ENCODE measurements around the gene PDE11A.
"Not testable (repeated sequence)": the region's sequence is repeated elsewhere in the genome, so short reads cannot be mapped to it uniquely, and the experiment has no call there.

Gene PDE11A

DNA sequence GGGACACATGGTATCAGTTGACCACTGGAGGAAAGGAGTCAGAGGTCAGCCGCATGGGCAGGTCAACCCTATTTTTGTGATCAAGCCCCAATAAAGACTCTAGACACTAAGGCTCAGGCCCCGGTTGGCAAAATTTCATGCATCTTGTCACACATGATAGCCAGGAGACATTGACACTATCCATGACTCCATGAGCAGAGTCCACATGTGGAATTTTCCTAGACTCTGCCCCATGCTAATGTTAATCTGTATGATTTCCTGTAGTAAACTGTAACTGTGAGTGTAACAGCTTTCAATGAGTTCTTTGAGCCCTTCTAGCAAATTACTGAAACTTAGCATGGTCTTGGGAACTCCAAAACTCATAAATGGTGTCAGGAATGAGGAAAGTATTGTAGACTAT, 192.3 kb downstream of the PDE11A start:
- DNase-seq, result no peak

DNA sequence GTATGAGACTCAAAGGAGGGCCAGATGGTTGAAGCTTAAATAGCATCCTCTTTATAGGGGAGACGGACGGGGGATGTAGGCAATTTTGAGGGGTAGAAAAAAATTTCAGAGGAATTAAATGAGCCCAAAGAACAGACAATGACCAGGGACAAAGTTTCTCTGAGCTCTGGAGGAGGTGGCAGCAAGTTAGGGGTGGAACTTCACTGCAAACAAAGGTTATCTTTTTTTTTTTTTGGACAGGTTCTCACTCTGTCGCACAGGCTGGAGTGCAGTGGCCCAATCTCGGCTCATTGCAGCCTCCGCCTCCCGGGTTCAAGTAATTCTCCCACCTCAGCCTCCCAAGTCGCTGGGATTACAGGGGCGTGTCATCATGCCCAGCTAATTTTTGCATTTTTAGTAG, 195.6 kb downstream of the PDE11A start:
- no peak for DNase-seq

DNA sequence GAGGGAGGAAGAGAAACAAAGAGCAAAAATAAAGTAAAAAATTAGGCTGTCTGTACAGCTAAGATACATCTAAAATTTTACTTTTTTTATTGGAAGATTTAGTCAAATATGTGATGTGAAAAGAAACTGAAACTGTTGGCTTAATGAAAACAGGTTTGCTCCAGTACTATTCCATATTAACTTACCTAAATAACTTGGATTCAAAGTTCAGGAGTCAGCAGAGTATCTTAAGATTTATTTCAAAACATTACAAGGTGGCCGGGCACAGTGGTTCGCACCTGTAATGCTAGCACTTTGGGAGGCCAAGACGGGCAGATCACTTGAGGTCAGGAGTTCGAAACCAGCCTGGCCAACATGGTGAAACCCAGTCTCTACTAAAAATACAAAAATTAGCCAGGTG, 197.9 kb downstream of the PDE11A start:
- no peak for DNase-seq

DNA sequence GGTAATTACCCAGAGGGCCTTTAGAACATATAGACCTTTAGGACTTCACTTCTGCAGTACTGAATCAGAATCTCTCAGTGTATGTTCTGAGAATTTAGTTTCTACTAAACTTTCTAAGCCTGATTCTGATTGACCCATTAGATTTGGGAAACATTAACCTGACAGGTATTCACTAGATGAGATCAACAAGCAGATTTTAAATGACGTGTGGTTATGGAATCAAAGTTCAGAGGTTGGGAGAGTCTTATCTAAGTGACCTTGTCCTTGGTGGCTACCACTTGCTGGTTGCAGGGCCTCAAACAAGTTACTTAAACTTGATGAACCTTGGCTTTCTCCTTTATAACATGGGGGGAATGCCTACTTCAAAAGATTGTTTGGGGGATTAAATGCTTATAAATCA, 198.7 kb downstream of the PDE11A start:
- no peak for DNase-seq

DNA sequence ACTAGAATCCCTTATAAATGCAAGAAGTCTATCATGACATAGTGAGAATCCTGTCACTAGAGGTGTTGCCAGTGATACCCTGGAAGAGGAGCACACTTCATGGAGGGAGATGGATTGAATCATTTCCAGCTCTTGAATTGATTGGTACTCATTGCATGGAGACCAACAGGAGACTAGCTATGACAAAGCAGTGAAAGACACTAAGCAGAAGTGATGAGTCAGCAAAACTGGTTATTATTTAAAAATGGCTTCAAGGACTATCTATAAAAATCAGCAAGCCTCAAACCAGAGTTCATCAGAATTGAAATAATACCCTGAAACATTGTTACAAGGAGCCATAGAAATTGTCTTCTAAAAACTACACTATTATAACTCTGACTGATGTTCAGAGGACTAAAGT, 200.3 kb downstream of the PDE11A start:
- DNase-seq, result no peak

DNA sequence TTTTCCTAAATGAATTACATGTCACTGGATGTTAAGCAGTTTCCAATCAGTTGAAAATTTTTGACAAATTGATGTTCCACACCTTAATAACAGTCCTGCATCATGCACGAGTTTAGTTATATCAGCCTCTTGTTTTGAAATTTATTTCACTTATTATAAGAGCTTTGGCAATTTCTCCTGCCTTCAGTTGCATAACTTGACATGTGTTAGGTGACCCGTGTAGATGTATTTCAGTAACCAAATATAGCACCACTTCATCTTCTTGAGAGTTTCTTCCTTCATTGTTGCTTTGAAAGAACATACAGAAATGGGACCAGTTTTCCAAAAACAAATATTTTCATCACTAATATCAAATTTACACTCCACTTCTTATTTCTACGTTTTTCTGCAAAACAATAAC, 202.7 kb downstream of the PDE11A start:
- DNase-seq, result no peak

DNA sequence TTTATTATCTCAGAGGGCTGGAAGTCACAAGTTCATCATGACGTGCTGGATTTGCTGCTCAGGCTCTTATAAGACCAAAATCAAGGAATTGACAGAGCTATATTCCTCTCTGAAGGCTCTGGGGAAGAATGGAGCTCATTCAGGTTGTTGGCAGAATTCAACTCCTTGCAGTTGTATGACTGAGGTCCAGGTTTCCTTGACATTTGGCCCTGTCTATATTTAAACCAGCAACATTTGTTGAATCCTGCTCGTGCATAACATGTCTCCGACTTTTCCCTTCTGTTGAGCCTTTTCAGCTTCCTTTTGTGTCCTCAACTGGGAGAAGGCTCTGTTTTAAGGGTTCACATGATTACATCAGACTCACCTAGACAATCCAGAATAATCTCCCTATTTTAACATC, 203.4 kb downstream of the PDE11A start:
- DNase-seq, result no peak

DNA sequence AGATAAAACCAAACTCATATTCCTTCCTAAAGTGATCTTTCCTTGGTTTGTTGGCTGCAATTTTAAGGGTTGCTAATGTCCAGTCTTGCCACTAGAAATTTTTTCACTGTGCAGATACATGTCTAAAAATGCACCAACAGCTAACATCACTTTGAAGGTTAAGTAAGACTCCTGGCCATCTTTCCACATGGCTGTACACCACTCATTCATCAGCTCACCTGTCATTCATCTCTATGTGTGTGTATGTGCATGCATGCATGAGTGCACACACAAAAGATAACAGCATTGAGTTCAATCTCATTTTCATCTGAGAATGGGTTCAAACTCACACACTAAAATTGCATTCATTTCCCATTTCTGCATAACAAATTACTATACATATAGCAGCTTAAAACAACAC, 203.8 kb downstream of the PDE11A start:
- no peak for DNase-seq

DNA sequence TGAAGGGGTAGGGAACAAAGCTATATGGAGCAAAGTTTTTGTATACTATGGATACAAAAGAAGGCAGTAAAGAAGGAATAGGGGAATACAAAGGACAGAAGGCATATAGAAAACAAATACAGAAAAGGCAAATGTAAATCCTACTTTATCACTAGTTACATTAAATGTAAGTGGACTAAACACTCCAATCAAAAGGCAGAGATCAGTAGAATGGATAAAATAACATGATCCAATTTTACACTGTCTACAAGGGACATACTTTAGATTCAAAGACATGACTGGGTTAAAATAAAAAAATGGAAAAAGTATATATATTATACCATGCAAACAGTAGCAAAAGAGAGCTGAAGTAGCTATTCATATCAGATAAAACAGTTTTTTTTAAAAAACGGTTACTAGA, 215.0 kb downstream of the PDE11A start:
- no peak for DNase-seq

DNA sequence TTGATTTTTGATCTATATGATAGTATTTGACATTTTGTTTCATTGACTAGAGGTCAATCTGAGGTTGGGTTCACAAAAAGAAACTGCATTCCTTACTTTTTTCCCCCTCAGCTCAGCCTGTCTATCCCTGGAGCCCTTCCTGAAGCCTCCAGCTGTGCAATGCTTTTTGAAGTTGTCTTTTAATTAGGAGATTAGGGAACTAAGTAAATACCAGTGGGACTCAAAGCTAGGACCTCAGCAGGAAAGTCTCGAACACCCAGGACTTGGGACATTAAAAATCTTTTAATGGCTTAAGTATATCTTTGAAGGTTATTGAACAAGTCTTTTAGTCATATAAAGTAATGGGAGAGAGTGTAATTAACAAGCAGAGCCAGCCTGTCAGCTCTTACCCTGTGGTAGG, 220.2 kb downstream of the PDE11A start:
- no peak for DNase-seq

DNA sequence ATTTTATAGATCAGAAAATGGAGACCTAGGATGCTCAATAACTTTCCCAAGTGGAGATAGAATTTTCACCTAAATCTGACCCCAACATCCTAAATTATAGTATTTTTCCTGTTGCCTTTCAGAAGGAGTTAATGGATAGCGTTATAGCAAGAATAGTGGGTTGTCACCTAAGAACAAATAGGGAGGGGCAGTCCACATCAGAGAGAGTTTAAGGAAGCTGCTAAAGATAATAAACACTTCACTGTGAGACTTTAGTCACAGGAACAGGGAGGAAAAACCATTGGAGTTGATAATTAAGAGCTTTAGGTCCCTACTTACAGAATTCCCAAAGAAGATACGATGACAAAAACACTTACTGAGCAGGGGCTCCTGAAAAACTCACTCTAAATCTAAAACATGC, 229.4 kb downstream of the PDE11A start:
- DNase-seq, result no peak

DNA sequence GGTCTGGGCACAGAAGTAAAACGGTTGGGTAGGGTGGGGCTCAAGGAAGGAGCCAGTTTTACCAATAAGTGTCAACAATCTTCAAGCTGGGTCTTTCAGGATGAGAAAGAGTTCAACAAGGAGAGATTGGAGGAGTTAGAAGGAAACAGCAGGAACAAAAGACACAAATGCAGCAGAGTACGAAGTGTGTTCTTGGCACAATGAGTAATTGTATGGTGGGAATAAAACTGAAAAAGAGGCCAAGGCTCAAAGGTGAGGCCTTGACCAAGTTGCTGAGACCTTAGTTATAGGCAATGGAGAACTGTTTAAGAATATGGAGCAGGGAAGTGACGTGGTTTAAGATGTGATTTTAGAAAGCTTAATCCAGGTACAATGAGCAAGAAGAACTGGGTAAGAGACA, 230.3 kb downstream of the PDE11A start:
- no peak for DNase-seq

DNA sequence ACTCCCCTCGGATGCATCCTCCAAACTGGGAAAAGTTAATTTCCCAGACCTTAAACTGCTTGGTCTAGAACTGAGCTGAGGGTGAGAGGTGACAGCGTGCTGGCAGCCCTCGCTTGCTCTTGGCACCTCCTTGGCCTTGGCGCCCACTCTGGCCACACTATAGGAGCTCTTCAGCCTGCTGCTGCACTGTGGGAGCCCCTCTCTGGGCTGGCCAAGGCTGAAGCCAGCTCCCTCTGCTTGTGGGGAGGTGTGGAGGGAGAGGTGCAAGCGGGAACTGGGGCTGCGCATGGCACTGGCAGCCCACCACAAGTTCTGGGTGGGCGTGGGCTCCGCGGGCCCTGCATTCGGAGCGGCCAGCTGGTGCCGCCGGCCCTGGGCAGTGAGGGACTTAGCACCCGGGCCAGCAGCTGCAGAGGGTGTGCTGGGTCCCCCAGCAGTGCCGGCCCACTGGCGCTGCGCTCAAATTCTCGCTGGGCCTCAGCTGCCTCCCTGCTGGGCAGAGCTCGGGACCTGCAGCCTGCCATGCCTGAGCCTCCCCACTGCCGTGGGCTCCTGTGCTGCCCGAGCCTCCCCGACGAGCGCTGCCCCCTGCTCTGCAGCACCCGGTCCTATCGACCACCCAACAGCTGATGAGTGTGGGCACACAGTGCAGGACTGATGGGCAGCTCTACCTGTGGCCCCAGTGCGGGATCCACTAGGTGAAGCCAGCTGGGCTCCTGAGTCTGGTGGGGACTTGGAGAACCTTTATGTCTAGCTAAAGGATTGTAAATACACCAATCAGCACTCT, 237.0 kb downstream of the PDE11A start:
- DNase-seq, result not testable (repeated sequence)

DNA sequence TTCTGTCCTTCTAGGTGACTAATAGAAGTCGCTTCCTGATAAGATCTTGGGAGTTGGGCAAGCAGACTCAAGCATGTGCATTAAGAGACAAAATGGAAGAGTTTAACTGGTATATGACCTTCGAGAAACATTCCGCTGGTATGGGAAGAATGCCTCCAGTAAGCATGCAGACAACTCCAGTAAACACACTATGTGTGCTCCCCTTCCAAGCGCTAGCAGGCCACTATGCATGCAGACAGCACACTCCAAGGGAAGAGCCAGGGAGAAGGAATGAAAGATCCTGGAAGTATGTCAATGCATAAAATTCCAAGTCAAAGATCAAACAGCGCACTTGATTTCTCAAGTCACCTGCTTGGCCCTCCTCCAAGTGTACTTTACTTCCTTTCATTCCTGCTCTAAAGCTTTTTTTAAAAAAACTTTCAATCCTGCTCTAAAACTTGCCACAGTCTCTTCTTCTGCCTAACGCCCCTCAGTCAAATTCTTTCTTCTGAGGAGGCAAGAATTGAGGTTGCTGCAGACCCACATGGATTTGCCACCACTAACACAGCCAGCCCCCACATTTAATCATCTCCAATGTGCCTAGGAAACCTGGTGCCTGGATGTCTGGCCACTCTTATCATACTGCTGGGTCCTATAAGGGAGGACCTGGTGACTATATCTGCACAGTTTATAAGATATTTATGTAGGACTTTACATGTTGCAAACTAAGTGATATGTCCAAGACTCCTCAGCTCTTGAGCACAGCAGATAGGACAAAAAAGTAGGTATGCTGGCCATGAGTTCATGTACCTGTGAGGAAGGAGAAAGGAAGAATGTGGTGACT, 239.8 kb downstream of the PDE11A start:
- DNase-seq, result no peak

DNA sequence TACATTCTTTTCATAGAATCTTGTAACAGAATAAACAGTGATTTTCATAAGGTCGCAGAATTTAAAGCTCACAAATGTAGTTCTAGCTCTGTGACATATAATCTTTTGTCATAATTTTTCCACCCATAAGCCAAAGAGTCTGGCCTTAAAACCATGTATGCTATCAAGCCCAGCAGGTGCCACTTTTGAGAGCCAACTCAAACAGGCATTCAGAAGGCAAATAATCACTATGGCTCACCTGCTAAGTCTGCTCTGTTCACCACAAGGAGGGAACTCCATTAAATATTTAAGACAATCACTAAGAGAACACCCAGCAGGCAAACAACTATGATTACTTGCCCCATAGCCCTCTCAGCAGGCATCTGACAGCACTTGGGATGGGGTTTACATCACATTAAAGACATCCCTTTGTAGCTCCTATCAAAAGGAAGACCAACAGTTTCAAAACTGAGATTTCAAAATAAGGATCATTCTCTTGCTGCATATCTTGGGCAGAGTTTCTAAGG, 241.6 kb downstream of the PDE11A start:
- no peak for DNase-seq

DNA sequence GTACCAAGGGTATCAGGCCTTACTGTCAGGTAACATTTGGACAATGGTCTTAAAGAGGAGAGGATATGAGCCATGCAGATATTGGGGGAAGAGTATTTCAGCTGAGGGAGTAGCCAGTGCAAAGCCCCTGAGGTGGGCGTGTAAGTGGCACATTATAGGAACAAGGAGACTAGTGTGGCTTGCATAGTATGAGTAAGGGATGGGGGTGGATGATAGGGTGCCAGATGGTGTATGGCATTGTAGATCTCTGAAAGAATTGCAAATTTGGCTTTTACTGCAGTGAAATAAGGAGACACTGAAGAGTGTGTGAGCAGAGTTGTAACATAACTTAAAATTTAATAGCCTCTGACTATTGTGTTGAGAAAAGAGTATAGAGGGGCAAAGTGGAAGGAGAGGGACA, 244.0 kb downstream of the PDE11A start:
- DNase-seq, result no peak

DNA sequence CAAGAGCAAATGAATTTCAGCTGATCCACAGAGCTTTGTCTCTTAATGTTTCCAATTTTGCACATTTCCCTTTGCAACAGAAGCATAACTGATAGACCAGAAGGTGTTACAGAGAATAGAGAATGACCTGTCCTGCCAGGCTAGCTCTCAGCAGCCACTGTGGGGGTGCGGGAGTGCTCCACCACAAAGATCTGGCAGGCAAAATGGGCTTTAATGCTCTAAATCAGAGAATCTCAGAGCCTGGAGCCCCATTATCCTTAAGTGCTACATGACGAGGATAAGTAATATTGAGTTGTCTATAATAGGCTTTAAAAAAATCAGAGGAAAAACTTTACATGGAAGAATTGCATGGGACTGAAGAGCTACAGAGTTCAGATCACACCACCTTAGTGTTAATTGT, 245.7 kb downstream of the PDE11A start:
- no peak for DNase-seq

DNA sequence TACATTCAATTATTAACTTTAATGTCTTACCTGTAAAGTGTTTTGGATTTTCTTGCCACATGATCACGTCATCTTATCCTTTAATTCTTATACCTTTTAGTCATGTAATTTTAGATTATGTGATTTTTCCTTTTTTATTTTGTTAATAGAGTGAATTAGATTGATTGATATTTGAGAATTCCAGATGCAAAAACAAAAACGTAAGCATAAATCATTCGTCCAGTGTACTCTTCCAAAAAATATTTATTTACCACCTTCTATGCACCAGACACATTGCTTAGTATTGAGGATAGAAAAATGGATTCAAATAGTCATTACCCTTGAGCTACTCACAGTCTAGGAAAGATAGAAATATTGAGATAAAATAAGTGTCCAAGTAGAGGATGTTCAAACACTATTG, 249.6 kb downstream of the PDE11A start:
- DNase-seq, result no peak

DNA sequence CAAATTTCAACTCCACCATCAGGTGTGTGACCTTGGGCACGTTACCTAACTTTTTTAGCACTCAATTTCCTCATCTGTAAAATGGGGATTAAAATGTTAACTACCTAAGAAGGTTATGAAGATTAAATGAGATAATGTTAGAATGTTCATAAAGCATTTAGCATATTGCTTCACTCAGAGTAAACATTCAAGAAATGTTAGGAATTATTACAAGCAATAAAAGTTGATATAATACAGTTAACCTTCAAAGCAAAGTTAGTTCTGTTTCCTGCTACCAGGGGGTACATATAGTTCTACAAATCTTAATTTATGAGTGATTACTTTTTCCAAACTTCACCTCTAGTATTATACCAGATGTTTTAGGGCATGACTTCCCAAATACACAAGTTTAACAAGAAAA, 254.2 kb downstream of the PDE11A start:
- no peak for DNase-seq

DNA sequence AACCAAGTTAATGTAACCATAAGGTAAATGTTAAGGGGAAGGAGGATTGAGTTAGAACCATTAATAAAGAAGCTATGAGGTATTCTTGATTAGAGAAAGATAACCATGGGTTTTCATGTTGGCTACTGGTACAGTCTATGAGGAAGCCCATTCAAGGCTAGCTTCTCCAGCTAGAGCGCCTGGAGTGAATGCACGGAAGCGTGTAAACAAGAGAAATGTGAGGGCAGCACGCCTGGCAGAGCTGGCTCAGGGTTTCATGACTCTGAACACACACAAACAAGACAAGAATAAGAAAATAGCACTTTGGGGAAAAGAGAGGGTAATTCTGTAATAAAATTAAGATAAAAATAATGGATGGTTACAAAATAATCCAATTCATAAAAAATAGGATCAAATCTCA, 255.3 kb downstream of the PDE11A start:
- no peak for DNase-seq

DNA sequence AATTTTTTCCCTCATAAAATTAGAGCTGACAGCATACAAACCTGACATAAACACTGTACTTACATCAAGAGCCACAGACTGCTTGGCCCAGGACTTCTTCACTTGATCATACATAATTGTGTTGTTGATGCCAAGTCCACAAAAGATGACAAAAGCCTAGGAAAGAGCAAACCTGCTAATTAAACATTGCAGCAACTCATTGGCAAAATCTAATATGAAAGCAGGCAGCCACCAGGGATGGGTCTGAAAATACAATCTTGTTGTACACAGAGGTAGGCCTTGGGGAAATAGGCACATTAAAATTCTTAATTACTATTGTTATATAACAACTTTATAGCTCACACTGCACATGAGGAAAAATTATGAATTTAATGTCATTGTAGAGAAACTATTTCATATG, 255.8 kb downstream of the PDE11A start:
- no peak for DNase-seq

DNA sequence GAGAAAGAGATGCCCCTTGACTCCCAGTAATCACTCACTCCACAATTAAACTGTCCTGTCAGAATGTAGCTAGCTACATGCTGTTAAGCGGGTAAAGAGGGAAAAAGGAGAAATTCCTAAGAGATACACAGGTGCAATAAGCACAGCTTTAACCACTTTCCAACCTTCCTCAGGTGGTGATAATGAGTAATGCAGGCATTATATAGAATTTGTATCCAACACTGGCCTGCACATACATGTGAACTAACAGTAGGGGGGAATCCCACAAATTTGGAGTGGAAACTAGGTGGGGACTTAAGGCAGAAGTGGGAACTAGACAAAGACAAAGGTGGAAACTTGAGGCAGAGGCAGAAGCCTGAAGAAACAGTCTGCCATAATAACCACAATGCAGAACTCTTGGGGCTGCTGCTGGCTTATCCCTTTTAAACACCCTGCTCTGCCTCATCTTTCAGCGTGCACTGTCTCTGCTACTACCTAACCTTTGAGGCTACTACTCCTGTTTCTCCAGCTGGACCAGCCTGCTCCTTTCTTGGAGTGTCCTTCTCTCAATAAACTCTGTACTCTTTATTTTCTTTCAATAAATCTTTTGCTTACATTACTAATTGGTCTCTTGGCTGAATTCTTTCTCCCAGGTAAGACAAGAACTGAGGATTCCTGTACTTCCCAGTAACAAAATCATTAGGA, 259.7 kb downstream of the PDE11A start:
- DNase-seq, result no peak

DNA sequence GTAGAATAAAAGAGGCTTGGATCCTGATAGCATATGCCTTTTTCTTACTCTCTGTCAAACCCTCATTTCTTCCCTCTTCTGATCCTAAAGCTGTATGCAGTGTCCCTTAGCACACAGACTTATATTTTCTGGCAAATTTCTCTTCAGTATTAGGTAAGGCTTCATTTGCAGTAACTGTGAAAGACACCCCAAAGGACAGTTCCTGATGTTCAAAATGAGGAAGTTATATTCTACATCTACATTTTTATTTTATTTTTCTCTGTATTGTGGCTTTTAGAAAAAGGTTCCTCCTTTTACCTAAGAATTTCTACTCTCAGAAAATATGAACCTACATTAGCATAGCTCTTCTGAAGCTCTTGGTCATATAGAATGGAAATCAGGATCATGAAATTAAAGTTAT, 261.7 kb downstream of the PDE11A start:
- DNase-seq, result no peak
